Subcutaneous abdominal adipose tissue (tissue), 5 donors: ENCODE measurements around the gene CBLN3.
"Not testable (repeated sequence)": the region's sequence is repeated elsewhere in the genome, so short reads cannot be mapped to it uniquely, and the experiment has no call there.

ENCODE experiments used
- H3K27ac ChIP-seq: one replicate; pipeline ENCODE4 v1.7.0; 2013; ENCODE audit warnings: low read depth, mild to moderate bottlenecking, inconsistent platforms, low read length, moderate library complexity
- H3K27me3 ChIP-seq, 5 donors: one replicate each; pipeline ENCODE4 v1.7.0; 2013; ENCODE audit warnings: low read length in 5 of 5, inconsistent platforms in 1 of 5; ENCODE audit not compliant: control insufficient read depth in 5 of 5, insufficient read depth in 4 of 5
- H3K36me3 ChIP-seq, 5 donors: one replicate each; pipeline ENCODE4 v1.7.0; 2013; ENCODE audit warnings: low read length in 5 of 5; ENCODE audit not compliant: control insufficient read depth in 5 of 5, insufficient read depth in 5 of 5
- H3K4me1 ChIP-seq, 5 donors: one replicate each; pipeline ENCODE4 v1.7.0; 2013; ENCODE audit warnings: low read length in 5 of 5, mild to moderate bottlenecking in 3 of 5, moderate library complexity in 1 of 5; ENCODE audit not compliant: control insufficient read depth in 5 of 5, insufficient read depth in 5 of 5
- H3K4me3 ChIP-seq, 5 donors: one replicate each; pipeline ENCODE4 v1.7.0; 2013; ENCODE audit warnings: low read length in 5 of 5, low read depth in 1 of 5
- H3K9ac ChIP-seq, 5 donors: one replicate each; pipeline ENCODE4 v1.7.0; 2013; ENCODE audit warnings: low read length in 5 of 5, mild to moderate bottlenecking in 4 of 5, moderate library complexity in 3 of 5
- H3K9me3 ChIP-seq, 5 donors: one replicate each; pipeline ENCODE4 v1.7.0; 2013; ENCODE audit warnings: low read length in 5 of 5; ENCODE audit not compliant: control insufficient read depth in 5 of 5
- donor health status: healthy.
- donor health status: healthy.
- donor health status: healthy.
- donor health status: healthy.
- donor health status: healthy.

The CBLN3 gene

GRCh38 chr14:24429395-24430142 lies at the start of gene CBLN3, which contains the start of gene KHNYN:
Gene CBLN3, minus strand, starts transcription at chr14:24429668. Its CDS starts 614 bp downstream, at chr14:24429054.
Gene KHNYN, plus strand, starts transcription at chr14:24429954. Its CDS starts 777 bp downstream, at chr14:24430731.
- H3K4me3 ChIP-seq, result peak within 1 kb of the TSS; percentile 80 to 92 (median 89)
- peaks cover 13 to 31% (median 23%) of the 10 kb centered on the region in 5 donors for H3K36me3 ChIP-seq
- H3K27me3 ChIP-seq, result no peaks in the 10 kb centered on the region
- peaks cover 9 to 53% (median 49%) of the 10 kb centered on the region in 5 donors for H3K4me1 ChIP-seq
- H3K9me3 ChIP-seq, result no peaks in the 10 kb centered on the region
- H3K27ac ChIP-seq, result peak within 1 kb of the TSS; percentile 99
- H3K9ac ChIP-seq, result peak within 1 kb of the TSS; percentile 89 to 97 (median 93)

- H3K4me1 ChIP-seq, result no peaks in the 10 kb centered on the region
- no peak overlapping the region for H3K4me3 ChIP-seq
- peaks cover 0 to 5% (median 0%) of the 10 kb centered on the region in 5 donors for H3K36me3 ChIP-seq
- no peak overlapping the region for H3K27ac ChIP-seq
- H3K9me3 ChIP-seq, result peaks cover 0 to 4% (median 0%) of the 10 kb centered on the region in 5 donors
- H3K27me3 ChIP-seq, result no peaks in the 10 kb centered on the region
- H3K9ac ChIP-seq, result no peak overlapping the region
Measured at GRCh38 chr14:24475261-24475660, 45.8 kb upstream of the CBLN3 start.

GRCh38 chr14:24473211-24473610 lies 43.7 kb upstream of the CBLN3 start:
- H3K4me1 ChIP-seq, result no peaks in the 10 kb centered on the region
- H3K27ac ChIP-seq, result no peak overlapping the region
- no peak overlapping the region for H3K4me3 ChIP-seq

GRCh38 chr14:24470450-24470849 lies 41.0 kb upstream of the CBLN3 start:
- H3K4me3 ChIP-seq, H3K27me3 ChIP-seq, H3K9ac ChIP-seq, H3K36me3 ChIP-seq, H3K9me3 ChIP-seq, H3K4me1 ChIP-seq, H3K27ac ChIP-seq: not testable (repeated sequence)

More at GRCh38 chr14:24473211-24473610, 43.7 kb upstream of the CBLN3 start:
- Histone ChIP-seq H3K36me3 (peaks cover 0 to 5% (median 0%) of the 10 kb centered on the region in 5 donors), H3K9me3 (peaks cover 0 to 4% (median 0%) of the 10 kb centered on the region in 5 donors), H3K27me3 (no peaks in the 10 kb centered on the region), H3K9ac (no peak overlapping the region)

- Histone ChIP-seq H3K27me3 (no peaks in the 10 kb centered on the region), H3K4me1 (no peaks in the 10 kb centered on the region), H3K27ac (no peak overlapping the region), H3K9me3 (peaks cover 0 to 2% (median 0%) of the 10 kb centered on the region in 5 donors), H3K9ac (no peak overlapping the region), H3K4me3 (no peak overlapping the region), H3K36me3 (no peaks in the 10 kb centered on the region)
Measured at GRCh38 chr14:24465805-24466204, 36.3 kb upstream of the CBLN3 start.

GRCh38 chr14:24465368-24465767 lies 35.9 kb upstream of the CBLN3 start:
- Histone ChIP-seq H3K27ac (no peak overlapping the region), H3K27me3 (no peaks in the 10 kb centered on the region), H3K9me3 (peaks cover 0 to 2% (median 0%) of the 10 kb centered on the region in 5 donors), H3K9ac (no peak overlapping the region), H3K4me1 (no peaks in the 10 kb centered on the region), H3K36me3 (no peaks in the 10 kb centered on the region), H3K4me3 (no peak overlapping the region)

GRCh38 chr14:24463884-24464785 lies 34.7 kb upstream of the CBLN3 start:
- Histone ChIP-seq H3K9me3 (peaks cover 0 to 2% (median 0%) of the 10 kb centered on the region in 5 donors), H3K36me3 (no peaks in the 10 kb centered on the region), H3K27me3 (no peaks in the 10 kb centered on the region), H3K4me1 (peaks cover 0 to 8% (median 7%) of the 10 kb centered on the region in 5 donors), H3K27ac (no peak overlapping the region), H3K4me3 (no peak overlapping the region), H3K9ac (no peak overlapping the region)

GRCh38 chr14:24463017-24463883 lies 33.8 kb upstream of the CBLN3 start:
- H3K27ac ChIP-seq, result no peak overlapping the region
- H3K27me3 ChIP-seq, result no peaks in the 10 kb centered on the region
- no peaks in the 10 kb centered on the region for H3K36me3 ChIP-seq
- no peak overlapping the region for H3K9ac ChIP-seq
- H3K4me1 ChIP-seq, result peaks cover 0 to 15% (median 10%) of the 10 kb centered on the region in 5 donors
- no peak overlapping the region for H3K4me3 ChIP-seq
- peaks cover 0 to 2% (median 0%) of the 10 kb centered on the region in 5 donors for H3K9me3 ChIP-seq

GRCh38 chr14:24461336-24461735 lies 31.9 kb upstream of the CBLN3 start:
- no peak overlapping the region for H3K9ac ChIP-seq
- H3K4me1 ChIP-seq, result peaks cover 0 to 18% (median 10%) of the 10 kb centered on the region in 5 donors
- no peak overlapping the region for H3K27ac ChIP-seq
- H3K4me3 ChIP-seq, result no peak overlapping the region
- no peaks in the 10 kb centered on the region for H3K36me3 ChIP-seq
- peaks cover 0 to 2% (median 0%) of the 10 kb centered on the region in 5 donors for H3K9me3 ChIP-seq
- no peaks in the 10 kb centered on the region for H3K27me3 ChIP-seq
